GM12878 (cell line): ENCODE data around the gene SFXN1. TPM values are rescaled to one million over a fixed set of nuclear protein-coding genes. Genes with fewer than 3 reads are reported as not detected.
A peak's percentile ranks its signal among the peaks of the same experiment; 100 is the strongest.

Experiments
- ATAC-seq: fragments of 200-7000 bp; cut with Tn5 transposase; 3 replicates; pipeline ENCODE4 v1.9.1; 2020; ENCODE audit warnings: mild to moderate bottlenecking, moderate library complexity
- BruUV-seq: library from RNA; stranded (reverse); fragments of 400-500 nt; replicated peaks from 2 replicates; lab custom pipeline; 2021; lab: Mats Ljungman, UMichigan
- CTCF ChIA-PET: fragments of 300-600 bp; sonication (Branson Sonifier 250); formaldehyde crosslinking; extraction: SDS; loops from one replicate; lab custom pipeline; 2021; ENCODE audit warnings: inconsistent platforms; lab: Yijun Ruan, JAX
- POLR2A ChIA-PET: fragments of 350-600 bp; formaldehyde crosslinking; extraction: SDS; loops from one replicate; lab custom pipeline; 2021; ENCODE audit warnings: inconsistent platforms; lab: Charles Lee
- RAD21 ChIA-PET: fragments of 300-600 bp; sonication (Branson Sonifier 250); formaldehyde crosslinking; loops from one replicate; lab custom pipeline; 2023; ENCODE audit warnings: antibody characterized with exemption; ENCODE audit not compliant: unreplicated experiment; lab: Charles Lee
- SMC1A ChIA-PET: fragments of 300-600 bp; sonication (Branson Sonifier 250); formaldehyde crosslinking; loops from one replicate; lab custom pipeline; 2023; ENCODE audit not compliant: unreplicated experiment, uncharacterized antibody; lab: Charles Lee
- DNase-seq: peaks from one replicate; pipeline ENCODE4 v3.0.0-alpha.2; 2011; ENCODE audit warnings: low read depth, low spot score
- FAIRE-seq: peaks from 3 replicates; lab custom pipeline; 2011; peaks lifted over from hg19 to GRCh38; lab: Jason Lieb, UNC
- H2AFZ ChIP-seq: 2 replicates; pipeline ENCODE4 v1.6.0; 2011; ENCODE audit warnings: low read depth, low read length, control low read depth; ENCODE audit not compliant: control insufficient read depth
- H3K27ac ChIP-seq: 2 replicates; pipeline ENCODE4 v1.5.1; 2011; ENCODE audit warnings: control low read depth; ENCODE audit not compliant: control insufficient read depth, insufficient read depth
- H3K27me3 ChIP-seq, 2 experiments: replicated peaks in 1 of 2; 2 replicates each; pipeline versions ENCODE4 v1.6.0 to v1.6.1; 2011; ENCODE audit warnings: low read length in 1 of 2; ENCODE audit not compliant: control insufficient read depth in 2 of 2, insufficient read depth in 2 of 2
- H3K36me3 ChIP-seq, 2 experiments: 2 replicates each; pipeline ENCODE4 v1.5.1; 2011; ENCODE audit warnings: low read length in 1 of 2; ENCODE audit not compliant: control insufficient read depth in 2 of 2, insufficient read depth in 2 of 2
- H3K4me1 ChIP-seq: 2 replicates; pipeline ENCODE4 v1.6.1; 2011; ENCODE audit warnings: mild to moderate bottlenecking, low read length, moderate library complexity, mixed read lengths; ENCODE audit not compliant: control insufficient read depth, insufficient read depth
- H3K4me2 ChIP-seq: 2 replicates; pipeline ENCODE4 v1.6.0; 2011; ENCODE audit warnings: control low read depth; ENCODE audit not compliant: control insufficient read depth, insufficient read depth
- H3K4me3 ChIP-seq: fragments of 200-600 bp; sonication (generic); 2 replicates; pipeline ENCODE4 v1.5.1; 2016
- H3K79me2 ChIP-seq: 2 replicates; pipeline ENCODE4 v1.6.0; 2011; ENCODE audit warnings: low read length; ENCODE audit not compliant: control insufficient read depth, insufficient read depth
- H3K9ac ChIP-seq: 2 replicates; pipeline ENCODE4 v1.8.0; 2011; ENCODE audit warnings: low read length, control low read depth, mixed read lengths; ENCODE audit not compliant: control insufficient read depth, insufficient read depth
- H3K9me3 ChIP-seq: replicated peaks from 3 replicates; pipeline ENCODE4 v1.5.1; 2011; ENCODE audit warnings: mild to moderate bottlenecking, low read length; ENCODE audit not compliant: control insufficient read depth, insufficient read depth
- H4K20me1 ChIP-seq: 2 replicates; pipeline ENCODE4 v1.6.0; 2011; ENCODE audit not compliant: control insufficient read depth, insufficient read depth
- EGR1 ChIP-seq, 2 experiments: IDR thresholded peaks; 1 replicate in 1 of 2; 2 replicates in 1 of 2; pipeline ENCODE4 v1.6.1; 2011 to 2012; ENCODE audit warnings: low read depth in 2 of 2, low read length in 2 of 2, borderline replicate concordance in 1 of 2, mild to moderate bottlenecking in 1 of 2, moderate library complexity in 1 of 2
- ESRRA ChIP-seq: IDR thresholded peaks from 2 replicates; pipeline ENCODE4 v1.6.1; 2012; ENCODE audit warnings: mild to moderate bottlenecking, low read length, improper control_type of control experiment
- RAD21 ChIP-seq: IDR thresholded peaks from 2 replicates; pipeline ENCODE4 v1.6.1; 2011; ENCODE audit warnings: mild to moderate bottlenecking, low read depth, low read length, moderate library complexity; ENCODE audit not compliant: insufficient read depth
- RFX5 ChIP-seq: IDR thresholded peaks from 2 replicates; pipeline ENCODE4 v1.6.1; 2011; ENCODE audit warnings: low read depth, low read length, improper control_type of control experiment
- SMC3 ChIP-seq: IDR thresholded peaks from 2 replicates; pipeline ENCODE4 v1.6.1; 2011; ENCODE audit warnings: low read length, improper control_type of control experiment, borderline replicate concordance
- TAF1 ChIP-seq: IDR thresholded peaks from 2 replicates; pipeline ENCODE4 v1.6.1; 2011; ENCODE audit warnings: mild to moderate bottlenecking, low read depth, low read length, borderline replicate concordance
- YBX1 ChIP-seq: fragments of 450-650 bp; IDR thresholded peaks from 2 replicates; pipeline ENCODE4 v1.6.1; 2016; ENCODE audit warnings: antibody characterized with exemption
- ZNF217 ChIP-seq: fragments of 450-650 bp; IDR thresholded peaks from 2 replicates; pipeline ENCODE4 v1.6.1; 2017; ENCODE audit warnings: antibody characterized with exemption, mild to moderate bottlenecking
- WGBS: methylation state at CpG from one replicate; pipeline ENCODE4 v1.1.6; 2016; ENCODE audit warnings: low lambda C conversion rate; ENCODE audit not compliant: insufficient replicate concordance, insufficient coverage; ENCODE audit errors: missing lambda C conversion rate; 5-methylcytosine and 5-hydroxymethylcytosine counted together
- in situ Hi-C: fragments of 300-500 bp; cut with MboI; formaldehyde crosslinking; loops from 9 replicates; pipeline ENCODE4 v1.14.3; 2018; ENCODE audit warnings: mixed read lengths
- intact Hi-C: fragments of 100-400 bp; cut with micrococcal nuclease; formaldehyde crosslinking; loops from one replicate; pipeline ENCODE4 v1.14.2; 2022; ENCODE audit not compliant: unreplicated experiment
- polyA plus RNA-seq, 11 experiments: library from polyadenylated mRNA; depleted of rRNA in 4 of 11; unstranded in 6 of 11; stranded (reverse) in 5 of 11; fragments of >200 nt; fragmentation: Nextera tagmentation in 4 of 11; fragmentation: Illumina TruSeq in 1 of 11; extraction: Ambion mirVana in 4 of 11; extraction: Trizol in 1 of 11; gene quantifications; 1 replicate in 1 of 11; 2 replicates in 10 of 11; pipeline versions ENCODE4 v1.2.1 to v1.2.3, GENCODE V29; 2011 to 2016; ENCODE audit warnings: inconsistent platforms in 2 of 11, missing spikeins in 2 of 11, low read depth in 1 of 11
- total RNA-seq, 4 experiments: library from RNA; depleted of rRNA in 3 of 4; stranded (reverse); fragments of >200 nt in 3 of 4; fragmentation: Illumina TruSeq in 1 of 4; extraction: Trizol in 1 of 4; gene quantifications; 2 replicates each; pipeline versions ENCODE4 v1.2.1 to v1.2.3, GENCODE V29; 2013 to 2021
- TF ChIP-seq, protein P1 (sequence below), 3 experiments: IDR thresholded peaks in 2 of 3; conservative IDR thresholded peaks in 1 of 3; 2 replicates each; pipeline ENCODE4 v1.5.1; 2011; ENCODE audit warnings: low read depth in 3 of 3, low read length in 3 of 3, mild to moderate bottlenecking in 3 of 3, control low read depth in 2 of 3, moderate library complexity in 2 of 3, inconsistent platforms in 1 of 3, mixed read lengths in 1 of 3; ENCODE audit not compliant: control insufficient read depth in 2 of 3, insufficient read depth in 1 of 3; ENCODE audit errors: extremely low read depth in 1 of 3

SFXN1 gene
- total and polyA plus RNA-seq, 10 of the 15 experiments (the other 5 are each of a cell fraction or from before 2014, with no cell fraction given) = 18.0 to 248 (median 103) TPM

DNA sequence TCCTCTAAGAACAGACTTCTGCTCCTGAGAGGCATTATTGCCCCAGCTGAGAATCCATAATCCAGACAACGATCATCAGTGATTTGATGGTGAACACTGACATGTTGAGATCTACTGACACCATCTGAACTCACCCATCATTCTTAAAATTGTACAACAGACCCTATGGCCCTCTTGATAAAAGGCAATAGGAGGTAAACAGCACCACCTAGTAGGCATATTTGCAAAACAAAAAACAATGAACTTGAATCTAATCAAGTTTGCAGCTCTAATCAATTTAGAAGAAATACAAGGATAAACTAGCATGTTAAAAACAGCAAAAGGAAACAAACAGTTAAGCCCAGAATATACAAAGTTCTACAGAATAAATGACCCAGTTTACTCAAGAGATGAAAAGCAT, 89.6 kb downstream of the SFXN1 start:
- no peaks in the 10 kb centered on the region for H3K79me2 ChIP-seq
- no peaks in the 10 kb centered on the region for H3K4me1 ChIP-seq
- TF ChIP-seq TAF1 = no peak
- TF ChIP-seq, protein P1, sequence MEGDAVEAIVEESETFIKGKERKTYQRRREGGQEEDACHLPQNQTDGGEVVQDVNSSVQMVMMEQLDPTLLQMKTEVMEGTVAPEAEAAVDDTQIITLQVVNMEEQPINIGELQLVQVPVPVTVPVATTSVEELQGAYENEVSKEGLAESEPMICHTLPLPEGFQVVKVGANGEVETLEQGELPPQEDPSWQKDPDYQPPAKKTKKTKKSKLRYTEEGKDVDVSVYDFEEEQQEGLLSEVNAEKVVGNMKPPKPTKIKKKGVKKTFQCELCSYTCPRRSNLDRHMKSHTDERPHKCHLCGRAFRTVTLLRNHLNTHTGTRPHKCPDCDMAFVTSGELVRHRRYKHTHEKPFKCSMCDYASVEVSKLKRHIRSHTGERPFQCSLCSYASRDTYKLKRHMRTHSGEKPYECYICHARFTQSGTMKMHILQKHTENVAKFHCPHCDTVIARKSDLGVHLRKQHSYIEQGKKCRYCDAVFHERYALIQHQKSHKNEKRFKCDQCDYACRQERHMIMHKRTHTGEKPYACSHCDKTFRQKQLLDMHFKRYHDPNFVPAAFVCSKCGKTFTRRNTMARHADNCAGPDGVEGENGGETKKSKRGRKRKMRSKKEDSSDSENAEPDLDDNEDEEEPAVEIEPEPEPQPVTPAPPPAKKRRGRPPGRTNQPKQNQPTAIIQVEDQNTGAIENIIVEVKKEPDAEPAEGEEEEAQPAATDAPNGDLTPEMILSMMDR (IDR thresholded peaks at IDR 0.05 in 2 of 3, conservative IDR thresholded peaks at IDR 0.05 in 1 of 3; ENCODE audit: control insufficient read depth in 2 of 3, extremely low read depth in 1 of 3, insufficient read depth in 1 of 3, low read depth in 3 of 3, low read length in 3 of 3) = peak in 1 of 3 experiments; percentile 7; a peak in 1 of 6 replicates
- TF ChIP-seq RAD21 = peak; percentile 44
- SMC1A ChIA-PET = no interaction called here
- H4K20me1 ChIP-seq = no peaks in the 10 kb centered on the region
- CTCF ChIA-PET = no interaction called here
- H3K4me3 ChIP-seq = no peak overlapping the region
- no peak for DNase-seq
- H2AFZ ChIP-seq = no peak overlapping the region
- POLR2A ChIA-PET = no interaction called here
- RAD21 ChIA-PET = no interaction called here
- in situ Hi-C loops (no loop called here), intact Hi-C loops (no loop called here)
- ATAC-seq = no peak
- 10% methylated on average over 1 of the region's 1 CpG for WGBS
- H3K36me3 ChIP-seq = no peaks in the 10 kb centered on the region
- H3K4me2 ChIP-seq = no peak overlapping the region
- BruUV-seq = no TSS peak
- H3K9me3 ChIP-seq = no peaks in the 10 kb centered on the region
- no peak overlapping the region for H3K9ac ChIP-seq
- no peak overlapping the region for H3K27ac ChIP-seq
- H3K27me3 ChIP-seq = no peaks in the 10 kb centered on the region; a peak in 1 of 4 replicates
- no peak for FAIRE-seq

GRCh38 chr5:175569701-175570100, 91.3 kb downstream of the SFXN1 start:
- H3K27me3 ChIP-seq = no peaks in the 10 kb centered on the region
- no peak overlapping the region for H3K4me3 ChIP-seq
- TF ChIP-seq SMC3 = no peak
- TF ChIP-seq EGR1 (IDR thresholded peaks at IDR 0.05; ENCODE audit: borderline replicate concordance in 1 of 2, low read depth in 2 of 2, low read length in 2 of 2) = no peak
- no peak for TF ChIP-seq RFX5
- TF ChIP-seq YBX1 = no peak
- TF ChIP-seq ESRRA = no peak
- no peak for TF ChIP-seq ZNF217
- no peaks in the 10 kb centered on the region for H3K79me2 ChIP-seq
- in situ Hi-C loops = no loop called here
- ChIA-PET POLR2A (no interaction called here), SMC1A (no interaction called here), RAD21 (no interaction called here), CTCF (no interaction called here)
- no peaks in the 10 kb centered on the region for H3K36me3 ChIP-seq
- DNase-seq = no peak
- H3K4me1 ChIP-seq = no peaks in the 10 kb centered on the region
- no peak overlapping the region for H3K9ac ChIP-seq
- H3K4me2 ChIP-seq = no peak overlapping the region
- H3K27ac ChIP-seq = no peak overlapping the region
- no peaks in the 10 kb centered on the region for H3K9me3 ChIP-seq
- intact Hi-C loops = no loop called here
- H2AFZ ChIP-seq = no peak overlapping the region
- no TSS peak for BruUV-seq
- no peak for FAIRE-seq
- 34% methylated on average over 4 of the region's 4 CpGs for WGBS
- ATAC-seq = no peak
- no peaks in the 10 kb centered on the region for H4K20me1 ChIP-seq
